Tibial nerve (tissue), 3 donors: ENCODE measurements around the gene ELAVL1.

Experiments used
- CTCF ChIP-seq, 5 experiments: fragments of 200-600 bp in 3 of 5; fragments of 450-650 bp in 2 of 5; sonication (generic) in 3 of 5; IDR thresholded peaks; one replicate each; pipeline ENCODE4 v1.5.1; 2016 to 2019; ENCODE audit warnings: antibody characterized with exemption in 5 of 5, mild to moderate bottlenecking in 3 of 5, moderate library complexity in 2 of 5
- POLR2A ChIP-seq, 2 donors: fragments of 450-650 bp; IDR thresholded peaks; one replicate each; pipeline ENCODE4 v1.6.1; 2017; ENCODE audit warnings: antibody characterized with exemption in 2 of 2, mild to moderate bottlenecking in 2 of 2, moderate library complexity in 2 of 2

DNA sequence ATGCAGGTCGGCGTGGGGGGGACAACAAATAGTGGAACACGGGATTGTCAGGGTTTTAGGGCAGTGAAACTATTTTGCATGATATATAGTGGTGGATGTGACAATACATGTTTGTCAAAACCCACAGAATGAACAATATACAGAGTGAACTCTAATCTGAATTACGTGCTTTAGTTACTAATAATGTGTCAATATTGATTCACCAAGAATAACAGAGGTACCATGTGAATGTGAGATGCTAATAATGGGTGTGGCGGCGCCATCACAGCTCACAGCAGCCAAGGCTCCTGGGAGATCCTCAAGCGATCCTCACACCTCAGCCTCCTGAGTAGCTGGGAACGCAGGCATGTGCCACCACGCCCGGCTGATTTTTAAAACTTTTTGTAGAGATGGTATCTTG is 12.9 kb downstream of the ELAVL1 start:
- TF ChIP-seq CTCF (IDR thresholded peaks at IDR 0.05) = no peak
- no peak for TF ChIP-seq POLR2A (IDR thresholded peaks at IDR 0.05)
